Measurements from ENCODE around the gene SLC2A4RG. TPM values are rescaled to one million over a fixed set of nuclear protein-coding genes. Genes with fewer than 3 reads are reported as not detected.
A peak's percentile ranks its signal among the peaks of the same experiment; 100 is the strongest.

Gene SLC2A4RG
- total and polyA plus RNA-seq, 2 of the 13 experiments (the other 11 are each of a cell fraction or from before 2014, with no cell fraction given): 91.4 to 95.9 TPM

DNA sequence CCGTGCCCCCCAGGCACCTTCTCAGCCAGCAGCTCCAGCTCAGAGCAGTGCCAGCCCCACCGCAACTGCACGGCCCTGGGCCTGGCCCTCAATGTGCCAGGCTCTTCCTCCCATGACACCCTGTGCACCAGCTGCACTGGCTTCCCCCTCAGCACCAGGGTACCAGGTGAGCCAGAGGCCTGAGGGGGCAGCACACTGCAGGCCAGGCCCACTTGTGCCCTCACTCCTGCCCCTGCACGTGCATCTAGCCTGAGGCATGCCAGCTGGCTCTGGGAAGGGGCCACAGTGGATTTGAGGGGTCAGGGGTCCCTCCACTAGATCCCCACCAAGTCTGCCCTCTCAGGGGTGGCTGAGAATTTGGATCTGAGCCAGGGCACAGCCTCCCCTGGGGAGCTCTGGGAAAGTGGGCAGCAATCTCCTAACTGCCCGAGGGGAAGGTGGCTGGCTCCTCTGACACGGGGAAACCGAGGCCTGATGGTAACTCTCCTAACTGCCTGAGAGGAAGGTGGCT is 42.2 kb upstream of the SLC2A4RG start (continued):
- TF ChIP-seq, protein P1, sequence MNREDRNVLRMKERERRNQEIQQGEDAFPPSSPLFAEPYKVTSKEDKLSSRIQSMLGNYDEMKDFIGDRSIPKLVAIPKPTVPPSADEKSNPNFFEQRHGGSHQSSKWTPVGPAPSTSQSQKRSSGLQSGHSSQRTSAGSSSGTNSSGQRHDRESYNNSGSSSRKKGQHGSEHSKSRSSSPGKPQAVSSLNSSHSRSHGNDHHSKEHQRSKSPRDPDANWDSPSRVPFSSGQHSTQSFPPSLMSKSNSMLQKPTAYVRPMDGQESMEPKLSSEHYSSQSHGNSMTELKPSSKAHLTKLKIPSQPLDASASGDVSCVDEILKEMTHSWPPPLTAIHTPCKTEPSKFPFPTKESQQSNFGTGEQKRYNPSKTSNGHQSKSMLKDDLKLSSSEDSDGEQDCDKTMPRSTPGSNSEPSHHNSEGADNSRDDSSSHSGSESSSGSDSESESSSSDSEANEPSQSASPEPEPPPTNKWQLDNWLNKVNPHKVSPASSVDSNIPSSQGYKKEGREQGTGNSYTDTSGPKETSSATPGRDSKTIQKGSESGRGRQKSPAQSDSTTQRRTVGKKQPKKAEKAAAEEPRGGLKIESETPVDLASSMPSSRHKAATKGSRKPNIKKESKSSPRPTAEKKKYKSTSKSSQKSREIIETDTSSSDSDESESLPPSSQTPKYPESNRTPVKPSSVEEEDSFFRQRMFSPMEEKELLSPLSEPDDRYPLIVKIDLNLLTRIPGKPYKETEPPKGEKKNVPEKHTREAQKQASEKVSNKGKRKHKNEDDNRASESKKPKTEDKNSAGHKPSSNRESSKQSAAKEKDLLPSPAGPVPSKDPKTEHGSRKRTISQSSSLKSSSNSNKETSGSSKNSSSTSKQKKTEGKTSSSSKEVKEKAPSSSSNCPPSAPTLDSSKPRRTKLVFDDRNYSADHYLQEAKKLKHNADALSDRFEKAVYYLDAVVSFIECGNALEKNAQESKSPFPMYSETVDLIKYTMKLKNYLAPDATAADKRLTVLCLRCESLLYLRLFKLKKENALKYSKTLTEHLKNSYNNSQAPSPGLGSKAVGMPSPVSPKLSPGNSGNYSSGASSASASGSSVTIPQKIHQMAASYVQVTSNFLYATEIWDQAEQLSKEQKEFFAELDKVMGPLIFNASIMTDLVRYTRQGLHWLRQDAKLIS (CRISPR knock-in tag; IDR thresholded peaks at IDR 0.05): no peak
- TF ChIP-seq ASH2L (IDR thresholded peaks at IDR 0.05; ENCODE audit: insufficient read length, low read depth, low read length) (no peak), JARID2 (CRISPR knock-in tag; IDR thresholded peaks at IDR 0.05; ENCODE audit: insufficient replicate concordance) (no peak), ZNF326 (CRISPR knock-in tag; IDR thresholded peaks at IDR 0.05; ENCODE audit: borderline replicate concordance) (peak; percentile 93), ZNF335 (CRISPR knock-in tag; IDR thresholded peaks at IDR 0.05) (no peak), ZBTB7B (CRISPR knock-in tag; IDR thresholded peaks at IDR 0.05) (0 out of 2 replicates have a peak, but pooled peaks have one; percentile 12), REPIN1 (CRISPR knock-in tag; IDR thresholded peaks at IDR 0.05; ENCODE audit: borderline replicate concordance, low read depth) (0 out of 2 replicates have a peak, but pooled peaks have one; percentile 20), KLF13 (CRISPR knock-in tag; IDR thresholded peaks at IDR 0.05) (no peak), ZFX (CRISPR knock-in tag; IDR thresholded peaks at IDR 0.05; ENCODE audit: low read depth) (0 out of 2 replicates have a peak, but pooled peaks have one; percentile 17)
- TF ChIP-seq, protein P2, sequence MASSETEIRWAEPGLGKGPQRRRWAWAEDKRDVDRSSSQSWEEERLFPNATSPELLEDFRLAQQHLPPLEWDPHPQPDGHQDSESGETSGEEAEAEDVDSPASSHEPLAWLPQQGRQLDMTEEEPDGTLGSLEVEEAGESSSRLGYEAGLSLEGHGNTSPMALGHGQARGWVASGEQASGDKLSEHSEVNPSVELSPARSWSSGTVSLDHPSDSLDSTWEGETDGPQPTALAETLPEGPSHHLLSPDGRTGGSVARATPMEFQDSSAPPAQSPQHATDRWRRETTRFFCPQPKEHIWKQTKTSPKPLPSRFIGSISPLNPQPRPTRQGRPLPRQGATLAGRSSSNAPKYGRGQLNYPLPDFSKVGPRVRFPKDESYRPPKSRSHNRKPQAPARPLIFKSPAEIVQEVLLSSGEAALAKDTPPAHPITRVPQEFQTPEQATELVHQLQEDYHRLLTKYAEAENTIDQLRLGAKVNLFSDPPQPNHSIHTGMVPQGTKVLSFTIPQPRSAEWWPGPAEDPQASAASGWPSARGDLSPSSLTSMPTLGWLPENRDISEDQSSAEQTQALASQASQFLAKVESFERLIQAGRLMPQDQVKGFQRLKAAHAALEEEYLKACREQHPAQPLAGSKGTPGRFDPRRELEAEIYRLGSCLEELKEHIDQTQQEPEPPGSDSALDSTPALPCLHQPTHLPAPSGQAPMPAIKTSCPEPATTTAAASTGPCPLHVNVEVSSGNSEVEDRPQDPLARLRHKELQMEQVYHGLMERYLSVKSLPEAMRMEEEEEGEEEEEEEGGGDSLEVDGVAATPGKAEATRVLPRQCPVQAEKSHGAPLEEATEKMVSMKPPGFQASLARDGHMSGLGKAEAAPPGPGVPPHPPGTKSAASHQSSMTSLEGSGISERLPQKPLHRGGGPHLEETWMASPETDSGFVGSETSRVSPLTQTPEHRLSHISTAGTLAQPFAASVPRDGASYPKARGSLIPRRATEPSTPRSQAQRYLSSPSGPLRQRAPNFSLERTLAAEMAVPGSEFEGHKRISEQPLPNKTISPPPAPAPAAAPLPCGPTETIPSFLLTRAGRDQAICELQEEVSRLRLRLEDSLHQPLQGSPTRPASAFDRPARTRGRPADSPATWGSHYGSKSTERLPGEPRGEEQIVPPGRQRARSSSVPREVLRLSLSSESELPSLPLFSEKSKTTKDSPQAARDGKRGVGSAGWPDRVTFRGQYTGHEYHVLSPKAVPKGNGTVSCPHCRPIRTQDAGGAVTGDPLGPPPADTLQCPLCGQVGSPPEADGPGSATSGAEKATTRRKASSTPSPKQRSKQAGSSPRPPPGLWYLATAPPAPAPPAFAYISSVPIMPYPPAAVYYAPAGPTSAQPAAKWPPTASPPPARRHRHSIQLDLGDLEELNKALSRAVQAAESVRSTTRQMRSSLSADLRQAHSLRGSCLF (CRISPR knock-in tag; IDR thresholded peaks at IDR 0.05; ENCODE audit: borderline replicate concordance): no peak
- TF ChIP-seq, protein P3, sequence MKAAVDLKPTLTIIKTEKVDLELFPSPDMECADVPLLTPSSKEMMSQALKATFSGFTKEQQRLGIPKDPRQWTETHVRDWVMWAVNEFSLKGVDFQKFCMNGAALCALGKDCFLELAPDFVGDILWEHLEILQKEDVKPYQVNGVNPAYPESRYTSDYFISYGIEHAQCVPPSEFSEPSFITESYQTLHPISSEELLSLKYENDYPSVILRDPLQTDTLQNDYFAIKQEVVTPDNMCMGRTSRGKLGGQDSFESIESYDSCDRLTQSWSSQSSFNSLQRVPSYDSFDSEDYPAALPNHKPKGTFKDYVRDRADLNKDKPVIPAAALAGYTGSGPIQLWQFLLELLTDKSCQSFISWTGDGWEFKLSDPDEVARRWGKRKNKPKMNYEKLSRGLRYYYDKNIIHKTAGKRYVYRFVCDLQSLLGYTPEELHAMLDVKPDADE (CRISPR knock-in tag; IDR thresholded peaks at IDR 0.05): no peak
- TF ChIP-seq, protein P4, sequence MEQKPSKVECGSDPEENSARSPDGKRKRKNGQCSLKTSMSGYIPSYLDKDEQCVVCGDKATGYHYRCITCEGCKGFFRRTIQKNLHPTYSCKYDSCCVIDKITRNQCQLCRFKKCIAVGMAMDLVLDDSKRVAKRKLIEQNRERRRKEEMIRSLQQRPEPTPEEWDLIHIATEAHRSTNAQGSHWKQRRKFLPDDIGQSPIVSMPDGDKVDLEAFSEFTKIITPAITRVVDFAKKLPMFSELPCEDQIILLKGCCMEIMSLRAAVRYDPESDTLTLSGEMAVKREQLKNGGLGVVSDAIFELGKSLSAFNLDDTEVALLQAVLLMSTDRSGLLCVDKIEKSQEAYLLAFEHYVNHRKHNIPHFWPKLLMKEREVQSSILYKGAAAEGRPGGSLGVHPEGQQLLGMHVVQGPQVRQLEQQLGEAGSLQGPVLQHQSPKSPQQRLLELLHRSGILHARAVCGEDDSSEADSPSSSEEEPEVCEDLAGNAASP (CRISPR knock-in tag; IDR thresholded peaks at IDR 0.05; ENCODE audit: borderline replicate concordance): no peak
- TF ChIP-seq, protein P5, sequence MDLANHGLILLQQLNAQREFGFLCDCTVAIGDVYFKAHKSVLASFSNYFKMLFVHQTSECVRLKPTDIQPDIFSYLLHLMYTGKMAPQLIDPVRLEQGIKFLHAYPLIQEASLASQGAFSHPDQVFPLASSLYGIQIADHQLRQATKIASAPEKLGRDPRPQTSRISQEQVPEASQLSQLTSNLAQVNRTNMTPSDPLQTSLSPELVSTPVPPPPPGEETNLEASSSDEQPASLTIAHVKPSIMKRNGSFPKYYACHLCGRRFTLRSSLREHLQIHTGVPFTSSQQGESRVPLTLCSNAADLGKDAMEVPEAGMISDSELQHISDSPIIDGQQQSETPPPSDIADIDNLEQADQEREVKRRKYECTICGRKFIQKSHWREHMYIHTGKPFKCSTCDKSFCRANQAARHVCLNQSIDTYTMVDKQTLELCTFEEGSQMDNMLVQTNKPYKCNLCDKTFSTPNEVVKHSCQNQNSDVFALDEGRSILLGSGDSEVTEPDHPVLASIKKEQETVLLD (CRISPR knock-in tag; IDR thresholded peaks at IDR 0.05; ENCODE audit: low read depth): 0 out of 2 replicates have a peak, but pooled peaks have one; percentile 8
- TF ChIP-seq, protein P6, sequence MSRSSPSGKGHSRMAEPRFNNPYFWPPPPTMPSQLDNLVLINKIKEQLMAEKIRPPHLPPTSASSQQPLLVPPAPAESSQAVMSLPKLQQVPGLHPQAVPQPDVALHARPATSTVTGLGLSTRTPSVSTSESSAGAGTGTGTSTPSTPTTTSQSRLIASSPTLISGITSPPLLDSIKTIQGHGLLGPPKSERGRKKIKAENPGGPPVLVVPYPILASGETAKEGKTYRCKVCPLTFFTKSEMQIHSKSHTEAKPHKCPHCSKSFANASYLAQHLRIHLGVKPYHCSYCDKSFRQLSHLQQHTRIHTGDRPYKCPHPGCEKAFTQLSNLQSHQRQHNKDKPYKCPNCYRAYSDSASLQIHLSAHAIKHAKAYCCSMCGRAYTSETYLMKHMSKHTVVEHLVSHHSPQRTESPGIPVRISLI (CRISPR knock-in tag; IDR thresholded peaks at IDR 0.05; ENCODE audit: borderline replicate concordance): 0 out of 2 replicates have a peak, but pooled peaks have one; percentile 50

Measured in HepG2 (cell line).